Ovary (tissue), 9 donors: Measurements from ENCODE around the gene C10orf143. TPM values are rescaled to one million over a fixed set of nuclear protein-coding genes. Genes with fewer than 3 reads are reported as not detected.

Source experiments
- DNase-seq, 5 donors: peaks; one replicate each; pipeline ENCODE4 v3.0.0-alpha.2; 2019 to 2020
- H3K27ac ChIP-seq, 2 donors: fragments of 200-600 bp; one replicate each; pipeline versions ENCODE4 v1.5.1 to v1.8.0; 2019 to 2022
- H3K27me3 ChIP-seq: fragments of 200-600 bp; one replicate; pipeline ENCODE4 v1.8.0; 2022
- H3K36me3 ChIP-seq: fragments of 200-600 bp; sonication (generic); one replicate; pipeline ENCODE4 v1.5.1; 2019
- H3K4me1 ChIP-seq: one replicate; pipeline ENCODE4 v1.8.1; 2013; ENCODE audit warnings: mild to moderate bottlenecking, moderate library complexity; ENCODE audit not compliant: insufficient read depth
- H3K4me3 ChIP-seq: fragments of 200-600 bp; sonication (generic); one replicate; pipeline ENCODE4 v1.5.1; 2017
- H3K9me3 ChIP-seq, 2 donors: fragments of 200-600 bp in 1 of 2; sonication (generic) in 1 of 2; one replicate each; pipeline versions ENCODE4 v1.5.1 to v1.8.1; 2013 to 2019; ENCODE audit warnings: mild to moderate bottlenecking in 1 of 2, moderate library complexity in 1 of 2
- EP300 ChIP-seq: sonication (generic); formaldehyde crosslinking; IDR thresholded peaks from one replicate; pipeline ENCODE4 v1.6.1; 2017; ENCODE audit warnings: antibody characterized with exemption
- POLR2A ChIP-seq: fragments of 450-650 bp; IDR thresholded peaks from one replicate; pipeline ENCODE4 v1.6.1; 2017; ENCODE audit warnings: antibody characterized with exemption, mild to moderate bottlenecking, moderate library complexity
- WGBS, 3 donors: extraction: QIAGEN DNeasy Blood & Tissue Kit in 1 of 3; methylation state at CpG; one replicate each; pipeline versions ENCODE4 v1.1.5 to v1.1.7; 2013 to 2017; 5-methylcytosine and 5-hydroxymethylcytosine counted together
- intact Hi-C, 4 donors: fragments of 100-400 bp; cut with DNase I; formaldehyde crosslinking; loops; one replicate each; pipeline versions ENCODE4 v1.11.0 to v1.15.1; 2022 to 2023
- polyA plus RNA-seq, 2 donors: library from polyadenylated mRNA; stranded (reverse); fragments of 200-250 nt in 1 of 2; fragments of 350-450 nt in 1 of 2; fragmentation: Illumina TruSeq in 1 of 2; extraction: RNeasy Lipid Tissue Mini Kit (QIAGEN cat#74804) in 1 of 2; gene quantifications; one replicate each; pipeline ENCODE4 v1.2.3, GENCODE V29; 2013 to 2014
- total RNA-seq, 7 donors: library from RNA; depleted of rRNA in 2 of 7; stranded (reverse); fragments of >200 nt in 2 of 7; fragmentation: NEBNext Ultra II Directional in 3 of 7; extraction: Animal tissue kit (Norgen Biotek cat#: 25700) in 3 of 7; gene quantifications; one replicate each; pipeline versions ENCODE4 v1.1.0 to v1.2.4, GENCODE V29; 2016 to 2023
- TF ChIP-seq, protein P1 (sequence below), 3 donors: fragments of 450-650 bp in 2 of 3; fragments of 200-600 bp in 1 of 3; IDR thresholded peaks; one replicate each; pipeline versions ENCODE4 v1.5.1 to v1.8.0; 2016 to 2022; ENCODE audit warnings: antibody characterized with exemption in 3 of 3, mild to moderate bottlenecking in 1 of 3
- donor health status: DM: no; HTN: no; CAD: no; lungs with moderate emphysema.
- donor health status: DM: no; HTN: no; CAD: no.
- donor health status: Bipolar disorder and iron deficiency.
- donor health status: DM: yes; HTN: yes; CAD: no.
- donor health status: DM: no; HTN: no; CAD: no.
- donor health status: DM: yes; HTN: yes; CAD: no.

C10orf143 gene
- total and polyA plus RNA-seq, 9 donors = 3.1 to 10.3 (median 5.9) TPM

DNA sequence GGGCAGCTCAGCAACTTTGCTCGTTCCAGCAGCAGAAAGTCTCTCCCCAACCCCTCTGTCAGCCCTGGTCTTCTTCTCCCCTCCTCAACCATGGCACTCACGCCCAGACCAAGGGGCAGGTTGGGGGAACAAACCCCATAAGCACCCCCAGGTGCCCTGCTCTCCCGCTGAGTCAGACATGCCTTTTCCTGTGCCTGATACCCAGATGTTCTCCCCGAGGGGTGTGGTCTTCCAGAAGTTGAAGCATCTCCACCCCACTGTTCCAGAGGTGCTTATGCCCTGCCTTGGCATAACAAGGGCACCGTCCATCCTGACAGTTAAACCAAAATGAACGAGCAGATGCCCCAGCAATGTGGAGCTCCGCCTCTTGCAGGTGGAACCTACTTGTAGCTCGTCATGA is 67.1 kb downstream of the C10orf143 start:
- Histone ChIP-seq H3K27ac (no peak overlapping the region), H3K4me1 (no peaks in the 10 kb centered on the region), H3K4me3 (no peak overlapping the region), H3K36me3 (no peaks in the 10 kb centered on the region), H3K9me3 (no peaks in the 10 kb centered on the region), H3K27me3 (no peaks in the 10 kb centered on the region)
- TF ChIP-seq EP300 = no peak
- TF ChIP-seq, protein P1, sequence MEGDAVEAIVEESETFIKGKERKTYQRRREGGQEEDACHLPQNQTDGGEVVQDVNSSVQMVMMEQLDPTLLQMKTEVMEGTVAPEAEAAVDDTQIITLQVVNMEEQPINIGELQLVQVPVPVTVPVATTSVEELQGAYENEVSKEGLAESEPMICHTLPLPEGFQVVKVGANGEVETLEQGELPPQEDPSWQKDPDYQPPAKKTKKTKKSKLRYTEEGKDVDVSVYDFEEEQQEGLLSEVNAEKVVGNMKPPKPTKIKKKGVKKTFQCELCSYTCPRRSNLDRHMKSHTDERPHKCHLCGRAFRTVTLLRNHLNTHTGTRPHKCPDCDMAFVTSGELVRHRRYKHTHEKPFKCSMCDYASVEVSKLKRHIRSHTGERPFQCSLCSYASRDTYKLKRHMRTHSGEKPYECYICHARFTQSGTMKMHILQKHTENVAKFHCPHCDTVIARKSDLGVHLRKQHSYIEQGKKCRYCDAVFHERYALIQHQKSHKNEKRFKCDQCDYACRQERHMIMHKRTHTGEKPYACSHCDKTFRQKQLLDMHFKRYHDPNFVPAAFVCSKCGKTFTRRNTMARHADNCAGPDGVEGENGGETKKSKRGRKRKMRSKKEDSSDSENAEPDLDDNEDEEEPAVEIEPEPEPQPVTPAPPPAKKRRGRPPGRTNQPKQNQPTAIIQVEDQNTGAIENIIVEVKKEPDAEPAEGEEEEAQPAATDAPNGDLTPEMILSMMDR (IDR thresholded peaks at IDR 0.05) = no peak
- TF ChIP-seq POLR2A = no peak
- WGBS, 3 donors = 72 to 78% (median 74%) methylated on average over 8 of the region's 8 CpGs
- DNase-seq = no peak
- intact Hi-C loops = no loop called here

DNA sequence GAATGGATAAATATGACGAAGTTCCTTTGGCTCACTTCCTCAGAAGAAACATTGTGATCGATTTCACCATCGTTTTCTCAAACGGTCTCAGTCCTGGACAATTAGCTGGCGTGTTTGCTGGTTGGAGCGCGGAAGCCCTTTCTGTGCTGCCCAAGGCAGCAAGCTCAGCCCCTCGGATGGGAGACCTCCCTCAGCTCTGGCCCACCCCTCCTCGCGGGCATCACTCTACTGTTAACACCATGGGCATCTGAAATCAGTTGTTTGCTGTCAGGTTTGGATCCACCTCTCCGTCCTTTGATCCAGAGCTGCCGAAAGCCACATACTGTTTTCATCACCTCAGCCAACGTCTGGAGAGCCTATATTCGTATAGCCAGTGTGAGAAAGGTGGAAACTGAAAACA is 68.2 kb downstream of the C10orf143 start:
- no peaks in the 10 kb centered on the region for H3K9me3 ChIP-seq
- DNase-seq = no peak
- no peak for TF ChIP-seq EP300
- TF ChIP-seq, protein P1 (IDR thresholded peaks at IDR 0.05) = no peak
- no peak for TF ChIP-seq POLR2A
- H3K36me3 ChIP-seq = no peaks in the 10 kb centered on the region
- no peaks in the 10 kb centered on the region for H3K27me3 ChIP-seq
- H3K4me1 ChIP-seq = no peaks in the 10 kb centered on the region
- WGBS, 3 donors = 50 to 62% (median 58%) methylated on average over 14 of the region's 14 CpGs
- no peak overlapping the region for H3K4me3 ChIP-seq
- no peak overlapping the region for H3K27ac ChIP-seq
- intact Hi-C loops = no loop called here

DNA sequence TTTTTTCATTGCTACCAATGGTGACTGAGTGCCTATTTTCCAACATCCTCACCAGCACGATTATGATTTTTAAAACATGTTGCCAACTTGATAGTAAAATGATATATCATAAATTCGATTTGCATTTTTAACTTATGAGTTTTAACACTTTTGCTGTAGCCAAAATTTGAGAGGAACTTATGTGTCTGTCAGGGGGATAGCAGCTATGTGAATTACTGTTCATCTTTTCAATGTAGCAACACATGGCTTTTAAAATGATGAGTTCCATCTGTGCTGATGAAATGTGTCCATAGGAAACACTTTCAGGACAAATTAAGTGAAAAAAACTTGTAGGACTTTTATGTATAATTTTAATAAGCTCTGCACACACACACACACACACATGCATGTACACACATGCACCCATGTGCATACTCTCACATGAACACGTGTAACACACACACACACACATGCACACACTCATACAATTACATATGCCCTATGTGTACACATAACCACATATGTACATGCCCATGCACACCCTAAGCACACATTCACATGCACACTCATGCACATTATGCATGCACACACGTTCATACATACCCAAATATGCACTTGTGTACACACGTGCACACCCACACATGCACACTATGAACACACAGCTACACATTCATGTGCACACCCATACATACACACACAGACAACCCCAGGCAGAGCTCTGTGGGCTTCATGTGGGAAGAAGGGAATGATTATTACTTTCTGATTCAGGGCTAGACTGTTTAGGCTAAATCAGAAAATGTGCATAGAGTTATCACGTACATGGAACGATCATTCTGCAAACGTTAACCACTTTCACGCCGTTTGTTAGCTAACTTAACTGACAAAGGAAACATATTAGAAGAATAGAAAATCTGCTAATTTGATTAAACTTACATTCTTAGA is 68.9 kb downstream of the C10orf143 start:
- no peak for DNase-seq
- WGBS, 3 donors = 66 to 71% (median 70%) methylated on average over 10 of the region's 10 CpGs

DNA sequence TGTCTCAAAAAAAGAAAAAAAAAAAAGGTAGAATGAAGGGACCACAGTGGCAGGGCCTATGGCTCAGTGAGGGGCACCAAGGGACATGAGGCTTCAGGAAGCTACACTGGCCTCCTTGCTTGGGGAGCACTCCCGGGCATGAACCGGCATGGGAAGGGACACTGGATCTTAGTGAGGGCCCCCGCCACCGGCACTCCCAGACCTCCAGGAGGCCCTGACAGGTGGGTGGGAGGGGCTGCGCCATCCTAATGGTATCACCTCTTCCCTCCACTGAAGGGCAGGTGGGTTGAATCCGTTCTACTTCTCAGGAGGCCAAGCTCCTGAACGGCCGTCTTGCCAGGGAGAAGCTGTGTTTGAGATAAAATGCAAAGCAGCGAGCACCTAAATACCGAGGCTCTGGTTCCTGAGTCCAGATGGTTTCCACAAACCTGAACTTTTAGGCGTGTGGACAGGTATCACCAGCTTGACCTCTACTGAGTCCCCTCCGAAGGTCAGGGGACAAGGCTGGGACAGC is 69.8 kb downstream of the C10orf143 start:
- DNase-seq = no peak
- Histone ChIP-seq H3K4me3 (no peak overlapping the region), H3K36me3 (no peaks in the 10 kb centered on the region), H3K4me1 (no peaks in the 10 kb centered on the region), H3K27me3 (no peaks in the 10 kb centered on the region), H3K9me3 (no peaks in the 10 kb centered on the region), H3K27ac (no peak overlapping the region)
- no peak for TF ChIP-seq EP300
- no peak for TF ChIP-seq POLR2A
- TF ChIP-seq, protein P1 (IDR thresholded peaks at IDR 0.05) = no peak
- 81 to 89% (median 82%) methylated on average over 12 of the region's 12 CpGs for WGBS, 3 donors
- intact Hi-C loops = no loop called here

More for the DNA sequence above, 68.9 kb downstream of the C10orf143 start:
- no peak for TF ChIP-seq EP300
- TF ChIP-seq, protein P1 (IDR thresholded peaks at IDR 0.05) = no peak
- TF ChIP-seq POLR2A = no peak
- intact Hi-C loops = no loop called here
- Histone ChIP-seq H3K9me3 (no peaks in the 10 kb centered on the region), H3K27me3 (no peaks in the 10 kb centered on the region), H3K4me3 (no peak overlapping the region), H3K27ac (no peak overlapping the region), H3K36me3 (no peaks in the 10 kb centered on the region), H3K4me1 (no peaks in the 10 kb centered on the region)
